Measurements from ENCODE around the gene HDGF.

Gene HDGF

GRCh38 chr1:156726549-156727226, 24.8 kb downstream of the HDGF start:
- in situ Hi-C loops (cut with MboI; ENCODE audit: low sequenced_read_pairs): no loop called here

- in situ Hi-C loops (cut with MboI; ENCODE audit: low sequenced_read_pairs): no loop called here
These were observed 25.7 kb downstream of the HDGF start for GRCh38 chr1:156725683-156726280.

- in situ Hi-C loops (cut with MboI; ENCODE audit: low sequenced_read_pairs): loop anchor here (25.0 kb wide), 1 partner anchor 166 kb away; the partner anchor contains the start of gene PEAR1
These were observed 29.9 kb downstream of the HDGF start for GRCh38 chr1:156721535-156721934.

GRCh38 chr1:156721131-156721530, 30.3 kb downstream of the HDGF start:
- in situ Hi-C loops (cut with MboI; ENCODE audit: low sequenced_read_pairs): loop anchor here (25.0 kb wide), 1 partner anchor 166 kb away; the partner anchor contains the start of gene PEAR1

GRCh38 chr1:156717351-156717750, 34.1 kb downstream of the HDGF start:
- in situ Hi-C loops (cut with MboI; ENCODE audit: low sequenced_read_pairs): loop anchor here (25.0 kb wide), 1 partner anchor 170 kb away; the partner anchor contains the start of gene PEAR1

- in situ Hi-C loops (cut with MboI; ENCODE audit: low sequenced_read_pairs): loop anchor here (25.0 kb wide), 1 partner anchor 172 kb away; the partner anchor contains the start of gene PEAR1
These were observed 36.6 kb downstream of the HDGF start for GRCh38 chr1:156714830-156715229.

- in situ Hi-C loops (cut with MboI; ENCODE audit: low sequenced_read_pairs): loop anchor here (25.0 kb wide), 1 partner anchor 175 kb away; the partner anchor contains the start of gene PEAR1
These were observed 38.8 kb downstream of the HDGF start for GRCh38 chr1:156712626-156713025.

GRCh38 chr1:156711011-156711817, 40.3 kb downstream of the HDGF start:
- in situ Hi-C loops (cut with MboI; ENCODE audit: low sequenced_read_pairs): loop anchor here (25.0 kb wide), 1 partner anchor 176 kb away; the partner anchor contains the start of gene PEAR1

- in situ Hi-C loops (cut with MboI; ENCODE audit: low sequenced_read_pairs): loop anchor here (25.0 kb wide), 1 partner anchor 177 kb away; the partner anchor contains the start of gene PEAR1
These were observed 41.6 kb downstream of the HDGF start for GRCh38 chr1:156709757-156710489.

- in situ Hi-C loops (cut with MboI; ENCODE audit: low sequenced_read_pairs): loop anchor here (25.0 kb wide), 1 partner anchor 178 kb away; the partner anchor contains the start of gene PEAR1
These were observed 42.4 kb downstream of the HDGF start for GRCh38 chr1:156709031-156709430.

- in situ Hi-C loops (cut with MboI; ENCODE audit: low sequenced_read_pairs): loop anchor here (25.0 kb wide), 1 partner anchor 179 kb away; the partner anchor contains the start of gene PEAR1
These were observed 43.2 kb downstream of the HDGF start for GRCh38 chr1:156708218-156708661.

GRCh38 chr1:156707417-156708217, 43.9 kb downstream of the HDGF start:
- in situ Hi-C loops (cut with MboI; ENCODE audit: low sequenced_read_pairs): loop anchor here (25.0 kb wide), 1 partner anchor 180 kb away; the partner anchor contains the start of gene PEAR1

GRCh38 chr1:156706657-156707416, 44.6 kb downstream of the HDGF start:
- in situ Hi-C loops (cut with MboI; ENCODE audit: low sequenced_read_pairs): loop anchor here (25.0 kb wide), 1 partner anchor 180 kb away; the partner anchor contains the start of gene PEAR1

GRCh38 chr1:156705918-156706656, 45.4 kb downstream of the HDGF start:
- in situ Hi-C loops (cut with MboI; ENCODE audit: low sequenced_read_pairs): loop anchor here (25.0 kb wide), 1 partner anchor 181 kb away; the partner anchor contains the start of gene PEAR1

GRCh38 chr1:156705321-156705917, 46.1 kb downstream of the HDGF start, which contains the start of gene CRABP2:
Gene CRABP2, minus strand, starts transcription at chr1:156705583. Its CDS starts 137 bp downstream, at chr1:156705446.
- in situ Hi-C loops (cut with MboI; ENCODE audit: low sequenced_read_pairs): loop anchor here (25.0 kb wide), 1 partner anchor 182 kb away; the partner anchor contains the start of gene PEAR1

- in situ Hi-C loops (cut with MboI; ENCODE audit: low sequenced_read_pairs): loop anchor here (25.0 kb wide), 1 partner anchor 182 kb away; the partner anchor contains the start of gene PEAR1
These were observed 46.5 kb downstream of the HDGF start for GRCh38 chr1:156704930-156705320.

GRCh38 chr1:156704166-156704711, 47.2 kb downstream of the HDGF start:
- in situ Hi-C loops (cut with MboI; ENCODE audit: low sequenced_read_pairs): loop anchor here (25.0 kb wide), 1 partner anchor 183 kb away; the partner anchor contains the start of gene PEAR1
